Dermis blood vessel endothelial cell (primary cell): Measurements from ENCODE around the gene PIGK. TPM values are rescaled to one million over a fixed set of nuclear protein-coding genes. Genes with fewer than 3 reads are reported as not detected.

Source experiments
- total RNA-seq: library from RNA; depleted of rRNA; stranded (reverse); fragments of >200 nt; gene quantifications from 2 replicates; pipeline ENCODE4 v1.2.3, GENCODE V29; 2014

The PIGK gene
- total RNA-seq, 1 donor from 2014 or later: 30.6 TPM

Other genes starting within 250 kb of the PIGK start
- gene AK5, start 62.6 kb upstream of the PIGK start, total RNA-seq: 20.1 and 40.3 TPM in 2 replicates